ENCODE measurements around the gene RIMS4.
A peak's percentile ranks its signal among the peaks of the same experiment; 100 is the strongest.

Gene RIMS4

GRCh38 chr20:44722990-44723389 lies 87.4 kb downstream of the RIMS4 start:
- TF ChIP-seq CTCF (IDR thresholded peaks at IDR 0.05; ENCODE audit: control insufficient read depth, insufficient read depth, low read depth, low read length, missing control alignments): no peak
- DNase-seq (ENCODE audit: low read depth): no peak
- no peak overlapping the region for H3K4me3 ChIP-seq (ENCODE audit: control insufficient read depth, low read depth, low read length)

- H3K4me3 ChIP-seq (ENCODE audit: control insufficient read depth, low read depth, low read length): no peak overlapping the region
- TF ChIP-seq CTCF (IDR thresholded peaks at IDR 0.05; ENCODE audit: control insufficient read depth, insufficient read depth, low read depth, low read length, missing control alignments): no peak
- no peak for DNase-seq (ENCODE audit: low read depth)
Measured at GRCh38 chr20:44721785-44722054, 88.6 kb downstream of the RIMS4 start.

- peak; percentile 90 for DNase-seq (ENCODE audit: low read depth)
- H3K4me3 ChIP-seq (ENCODE audit: control insufficient read depth, low read depth, low read length): no peak overlapping the region
- no peak for TF ChIP-seq CTCF (IDR thresholded peaks at IDR 0.05; ENCODE audit: control insufficient read depth, insufficient read depth, low read depth, low read length, missing control alignments)
Measured at GRCh38 chr20:44720997-44721784, 89.2 kb downstream of the RIMS4 start.

- TF ChIP-seq CTCF (IDR thresholded peaks at IDR 0.05; ENCODE audit: control insufficient read depth, insufficient read depth, low read depth, low read length, missing control alignments): no peak
- no peak for DNase-seq (ENCODE audit: low read depth)
- no peak overlapping the region for H3K4me3 ChIP-seq (ENCODE audit: control insufficient read depth, low read depth, low read length)
Measured at GRCh38 chr20:44720621-44720996, 89.7 kb downstream of the RIMS4 start.

- no peak for TF ChIP-seq CTCF (IDR thresholded peaks at IDR 0.05; ENCODE audit: control insufficient read depth, insufficient read depth, low read depth, low read length, missing control alignments)
- H3K4me3 ChIP-seq (ENCODE audit: control insufficient read depth, low read depth, low read length): no peak overlapping the region
- no peak for DNase-seq (ENCODE audit: low read depth)
Measured at GRCh38 chr20:44719841-44720240, 90.5 kb downstream of the RIMS4 start.

GRCh38 chr20:44717986-44718385 lies 92.4 kb downstream of the RIMS4 start:
- no peak for DNase-seq (ENCODE audit: low read depth)
- TF ChIP-seq CTCF (IDR thresholded peaks at IDR 0.05; ENCODE audit: control insufficient read depth, insufficient read depth, low read depth, low read length, missing control alignments): peak; percentile 39
- H3K4me3 ChIP-seq (ENCODE audit: control insufficient read depth, low read depth, low read length): no peak overlapping the region
